ENCODE data around the gene MORF4L1.

MORF4L1 gene

GRCh38 chr15:78872155-78872971 is at the start of gene MORF4L1:
Gene MORF4L1, plus strand, starts transcription at chr15:78872890. Its CDS starts 128 bp downstream, at chr15:78873018.
- peak; percentile 97 for DNase-seq (ENCODE audit: low read depth)
- H3K4me3 ChIP-seq (ENCODE audit: low read depth, low read length): peak within 1 kb of the TSS; percentile 98

GRCh38 chr15:78828920-78829319 is 43.8 kb upstream of the MORF4L1 start:
- no peak for DNase-seq (ENCODE audit: low read depth)
- TF ChIP-seq POLR2A (IDR thresholded peaks at IDR 0.05; ENCODE audit: extremely low read depth, insufficient read length) (no peak), CTCF (IDR thresholded peaks at IDR 0.05; ENCODE audit: low read depth, low read length) (no peak), MYC (IDR thresholded peaks at IDR 0.05; ENCODE audit: low read depth, low read length) (no peak), MAX (IDR thresholded peaks at IDR 0.05; ENCODE audit: low read depth, low read length) (no peak)
- H3K4me3 ChIP-seq (ENCODE audit: low read depth, low read length): no peak overlapping the region

More at GRCh38 chr15:78872155-78872971, at the start of gene MORF4L1:
- TF ChIP-seq MYC (IDR thresholded peaks at IDR 0.05; ENCODE audit: low read depth, low read length) (no peak), POLR2A (IDR thresholded peaks at IDR 0.05; ENCODE audit: extremely low read depth, insufficient read length) (no peak), CTCF (IDR thresholded peaks at IDR 0.05; ENCODE audit: low read depth, low read length) (no peak), MAX (IDR thresholded peaks at IDR 0.05; ENCODE audit: low read depth, low read length) (no peak)

GRCh38 chr15:78830514-78831228 is 42.0 kb upstream of the MORF4L1 start:
- no peak for DNase-seq (ENCODE audit: low read depth)
- TF ChIP-seq MAX (IDR thresholded peaks at IDR 0.05; ENCODE audit: low read depth, low read length) (no peak), MYC (IDR thresholded peaks at IDR 0.05; ENCODE audit: low read depth, low read length) (no peak), CTCF (IDR thresholded peaks at IDR 0.05; ENCODE audit: low read depth, low read length) (no peak)
- no peak overlapping the region for H3K4me3 ChIP-seq (ENCODE audit: low read depth, low read length)

GRCh38 chr15:78831229-78832207 is 41.2 kb upstream of the MORF4L1 start:
- no peak overlapping the region for H3K4me3 ChIP-seq (ENCODE audit: low read depth, low read length)
- no peak for DNase-seq (ENCODE audit: low read depth)
- no peak for TF ChIP-seq MAX (IDR thresholded peaks at IDR 0.05; ENCODE audit: low read depth, low read length)
- TF ChIP-seq POLR2A (IDR thresholded peaks at IDR 0.05; ENCODE audit: extremely low read depth, insufficient read length): no peak
- no peak for TF ChIP-seq CTCF (IDR thresholded peaks at IDR 0.05; ENCODE audit: low read depth, low read length)
- TF ChIP-seq MYC (IDR thresholded peaks at IDR 0.05; ENCODE audit: low read depth, low read length): no peak

- no peak overlapping the region for H3K4me3 ChIP-seq (ENCODE audit: low read depth, low read length)
- DNase-seq (ENCODE audit: low read depth): no peak
- TF ChIP-seq CTCF (IDR thresholded peaks at IDR 0.05; ENCODE audit: low read depth, low read length) (no peak), MYC (IDR thresholded peaks at IDR 0.05; ENCODE audit: low read depth, low read length) (no peak), POLR2A (IDR thresholded peaks at IDR 0.05; ENCODE audit: extremely low read depth, insufficient read length) (no peak), MAX (IDR thresholded peaks at IDR 0.05; ENCODE audit: low read depth, low read length) (no peak)
These were observed 36.4 kb upstream of the MORF4L1 start for GRCh38 chr15:78836333-78836732.
